Measurements from ENCODE around the gene MRAP2. TPM values are rescaled to one million over a fixed set of nuclear protein-coding genes. Genes with fewer than 3 reads are reported as not detected.
"Not testable (repeated sequence)": the region's sequence is repeated elsewhere in the genome, so short reads cannot be mapped to it uniquely, and the experiment has no call there.

MRAP2 gene
- total and polyA plus RNA-seq, 2 donors, result 0.92 to 5.6 TPM

DNA sequence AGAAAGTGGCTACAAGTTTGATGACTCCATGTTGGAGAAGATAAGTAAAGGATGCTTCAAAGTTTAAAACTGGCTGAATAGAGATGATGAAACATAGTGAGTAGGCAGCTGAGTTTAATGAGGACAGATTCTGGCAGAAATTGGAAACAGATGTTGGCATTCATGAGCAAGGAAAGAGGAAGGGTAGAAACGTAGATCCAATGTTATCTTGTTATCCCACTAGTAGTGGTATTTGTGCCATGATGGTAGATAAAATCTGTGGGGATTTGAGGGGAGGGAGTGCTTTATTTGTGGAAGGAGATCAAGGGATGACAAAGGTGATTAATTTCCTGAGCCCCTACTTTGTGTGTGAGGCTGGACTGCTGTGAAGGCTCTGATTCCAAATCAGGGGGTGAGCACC is 69.5 kb downstream of the MRAP2 start:
- 9% methylated on average over 1 of the region's 1 CpG for WGBS
- Histone ChIP-seq H3K36me3 (ENCODE audit: insufficient read depth) (no peaks in the 10 kb centered on the region), H3K4me3 (ENCODE audit: low read depth, low read length) (no peak overlapping the region), H3K27ac (ENCODE audit: low read depth) (no peak overlapping the region), H3K4me1 (ENCODE audit: insufficient read depth) (no peaks in the 10 kb centered on the region)
- no peak for DNase-seq (ENCODE audit: extremely low spot score)

DNA sequence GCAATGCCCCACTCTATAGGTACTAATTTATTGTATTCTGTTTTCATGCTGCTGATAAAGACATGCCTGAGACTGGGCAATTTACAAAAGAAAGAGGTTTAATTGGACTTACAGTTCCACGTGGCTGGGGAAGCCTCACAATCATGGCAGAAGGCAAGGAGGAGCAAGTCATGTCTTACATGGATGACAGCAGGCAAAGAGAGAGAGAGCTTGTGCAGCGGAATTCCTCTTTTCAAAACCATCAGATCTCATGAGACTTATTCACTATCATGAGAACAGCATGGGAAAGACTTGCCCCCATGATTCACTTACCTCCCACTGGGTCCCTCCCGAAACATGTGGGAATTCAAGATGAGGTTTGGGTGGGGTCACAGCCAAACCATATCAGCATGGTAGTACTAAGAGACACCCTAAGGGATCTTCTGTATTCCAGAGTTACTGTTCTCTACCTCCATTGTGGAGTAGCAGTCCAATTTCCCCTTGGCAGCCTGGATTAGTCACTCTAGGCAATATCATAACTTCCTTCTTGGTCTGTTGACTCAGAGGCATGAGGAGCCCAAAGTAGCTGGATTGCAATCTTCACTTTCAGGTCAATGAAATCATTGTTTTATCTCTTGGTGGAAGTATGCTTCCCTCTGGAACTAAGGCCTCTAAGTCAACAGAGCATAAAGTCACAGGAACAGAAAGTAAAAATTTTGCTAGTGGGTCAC is 71.8 kb downstream of the MRAP2 start:
- 81% methylated on average over 3 of the region's 3 CpGs for WGBS
- DNase-seq (ENCODE audit: extremely low spot score); H3K36me3 ChIP-seq (ENCODE audit: insufficient read depth): not testable (repeated sequence)

DNA sequence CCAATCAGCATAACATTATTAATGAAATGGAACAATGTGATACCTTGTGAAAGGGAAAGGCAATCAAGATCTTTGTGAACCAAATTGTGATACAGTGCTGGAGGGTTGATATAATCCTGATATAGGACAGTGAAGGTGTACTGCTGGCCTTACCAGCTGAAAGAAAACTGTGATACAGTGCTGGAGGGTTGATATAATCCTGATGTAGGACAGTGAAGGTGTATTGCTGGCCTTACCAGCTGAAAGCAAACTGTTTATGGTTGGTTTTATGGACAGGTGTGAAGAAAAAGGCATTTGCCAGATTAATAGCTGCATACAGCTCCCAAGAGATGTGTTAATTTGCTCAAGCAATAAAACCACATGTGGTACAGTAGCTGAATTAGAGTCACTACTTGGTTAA is 73.9 kb downstream of the MRAP2 start:
- Histone ChIP-seq H3K4me1 (ENCODE audit: insufficient read depth) (no peaks in the 10 kb centered on the region), H3K36me3 (ENCODE audit: insufficient read depth) (no peaks in the 10 kb centered on the region), H3K27ac (ENCODE audit: low read depth) (no peak overlapping the region), H3K4me3 (ENCODE audit: low read depth, low read length) (no peak overlapping the region)
- no peak for DNase-seq (ENCODE audit: extremely low spot score)

More for the DNA sequence above, 71.8 kb downstream of the MRAP2 start:
- H3K27ac ChIP-seq (ENCODE audit: low read depth); H3K4me3 ChIP-seq (ENCODE audit: low read depth, low read length); H3K4me1 ChIP-seq (ENCODE audit: insufficient read depth): not testable (repeated sequence)

DNA sequence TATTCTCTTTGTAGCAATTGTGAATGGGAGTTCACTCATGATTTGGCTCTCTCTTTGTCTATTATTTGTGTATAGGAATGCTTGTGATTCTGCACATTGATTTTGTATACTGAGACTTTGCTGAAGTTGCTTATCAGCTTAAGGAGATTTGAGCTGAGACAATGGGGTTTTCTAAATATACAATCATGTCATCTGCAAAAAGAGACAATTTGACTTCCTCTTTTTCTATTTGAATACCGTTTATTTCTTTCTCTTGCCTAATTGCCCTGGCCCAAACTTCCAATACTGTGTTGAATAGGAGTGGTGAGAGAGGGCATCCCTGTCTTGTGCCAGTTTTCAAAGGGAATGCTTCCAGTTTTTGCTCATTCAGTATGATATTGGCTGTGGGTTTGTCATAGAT is 77.8 kb downstream of the MRAP2 start:
- not testable (repeated sequence) for H3K4me3 ChIP-seq (ENCODE audit: low read depth, low read length); DNase-seq (ENCODE audit: extremely low spot score); H3K27ac ChIP-seq (ENCODE audit: low read depth); H3K4me1 ChIP-seq (ENCODE audit: insufficient read depth); H3K36me3 ChIP-seq (ENCODE audit: insufficient read depth)
- WGBS, result 77% methylated on average over 1 of the region's 1 CpG

DNA sequence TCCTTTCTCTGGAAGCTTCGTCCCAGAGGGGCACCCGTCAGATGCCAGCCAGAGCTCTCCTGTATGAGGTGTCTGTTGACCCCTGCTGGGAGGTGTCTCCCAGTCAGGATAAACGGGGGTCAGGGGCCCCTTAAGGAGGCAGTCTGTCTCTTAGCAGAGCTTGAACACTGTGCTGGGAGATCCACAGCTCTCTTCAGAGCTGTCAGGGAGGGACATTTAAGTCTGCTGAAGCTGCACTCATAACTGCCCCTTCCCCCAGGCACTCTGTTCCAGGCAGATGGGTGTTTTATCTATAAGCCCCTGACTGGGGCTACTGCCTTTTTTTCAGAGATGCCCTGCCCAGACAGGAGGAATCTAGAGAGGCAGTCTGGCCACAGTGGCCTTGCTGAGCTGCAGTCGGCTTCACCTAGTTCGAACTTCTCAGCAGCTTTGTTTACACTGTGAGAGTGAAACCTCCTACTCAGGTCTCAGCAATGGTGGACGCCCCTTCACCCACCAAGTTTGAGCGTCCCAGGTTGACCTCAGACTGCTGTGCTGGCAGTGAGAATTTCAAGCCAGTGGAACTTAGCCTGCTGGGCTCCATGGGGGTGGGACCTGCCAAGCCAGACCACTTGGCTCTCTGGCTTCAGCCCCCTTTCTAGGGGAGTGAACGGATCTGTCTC is 81.5 kb downstream of the MRAP2 start:
- H3K4me1 ChIP-seq (ENCODE audit: insufficient read depth); DNase-seq (ENCODE audit: extremely low spot score); H3K36me3 ChIP-seq (ENCODE audit: insufficient read depth); H3K4me3 ChIP-seq (ENCODE audit: low read depth, low read length); H3K27ac ChIP-seq (ENCODE audit: low read depth): not testable (repeated sequence)
- WGBS, result 85% methylated on average over 8 of the region's 8 CpGs

DNA sequence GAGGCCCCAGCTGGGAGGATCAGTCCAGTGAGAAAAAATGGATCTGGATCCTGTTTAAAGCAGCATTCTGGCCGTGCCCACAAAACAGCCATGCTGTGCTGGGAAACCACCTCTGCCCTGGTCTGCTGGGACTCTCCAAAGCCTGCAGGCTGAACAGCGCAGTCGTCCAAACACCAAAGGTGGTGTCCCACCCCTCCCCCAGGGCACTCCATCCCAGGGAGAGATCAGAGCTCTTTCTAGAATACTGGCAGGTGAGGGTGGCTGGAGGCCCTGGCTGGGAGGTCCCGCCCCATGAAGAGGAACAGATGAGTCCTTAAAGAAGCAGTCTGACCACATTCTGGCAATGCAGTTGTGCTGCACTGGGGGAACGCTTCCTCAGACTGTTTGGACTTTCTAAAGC is 84.6 kb downstream of the MRAP2 start:
- 80% methylated on average over 5 of the region's 5 CpGs for WGBS
- no peak for DNase-seq (ENCODE audit: extremely low spot score)
- Histone ChIP-seq H3K27ac (ENCODE audit: low read depth) (no peak overlapping the region), H3K4me3 (ENCODE audit: low read depth, low read length) (no peak overlapping the region), H3K36me3 (ENCODE audit: insufficient read depth) (no peaks in the 10 kb centered on the region), H3K4me1 (ENCODE audit: insufficient read depth) (no peaks in the 10 kb centered on the region)

DNA sequence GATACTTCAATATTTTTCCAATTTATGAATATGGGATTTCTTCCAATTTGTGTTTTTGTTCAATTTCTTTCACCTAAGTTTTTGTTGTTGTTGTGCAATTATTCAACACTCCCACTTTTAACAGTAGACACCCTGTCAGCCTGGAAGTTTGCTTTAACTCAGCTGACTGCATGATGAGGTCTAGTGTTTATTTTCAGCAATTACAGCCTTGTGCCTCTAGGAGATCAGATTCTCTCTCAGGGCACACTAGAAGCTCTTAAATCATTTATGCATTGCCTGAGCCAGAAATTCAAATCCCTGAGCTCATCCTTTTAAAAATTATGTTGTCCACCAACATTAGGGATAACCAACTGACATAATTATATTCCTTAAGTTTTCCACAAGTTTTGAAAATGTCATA is 85.7 kb downstream of the MRAP2 start:
- no peaks in the 10 kb centered on the region for H3K36me3 ChIP-seq (ENCODE audit: insufficient read depth)
- no peaks in the 10 kb centered on the region for H3K4me1 ChIP-seq (ENCODE audit: insufficient read depth)
- H3K27ac ChIP-seq (ENCODE audit: low read depth), result no peak overlapping the region
- DNase-seq (ENCODE audit: extremely low spot score), result no peak
- H3K4me3 ChIP-seq (ENCODE audit: low read depth, low read length), result no peak overlapping the region

DNA sequence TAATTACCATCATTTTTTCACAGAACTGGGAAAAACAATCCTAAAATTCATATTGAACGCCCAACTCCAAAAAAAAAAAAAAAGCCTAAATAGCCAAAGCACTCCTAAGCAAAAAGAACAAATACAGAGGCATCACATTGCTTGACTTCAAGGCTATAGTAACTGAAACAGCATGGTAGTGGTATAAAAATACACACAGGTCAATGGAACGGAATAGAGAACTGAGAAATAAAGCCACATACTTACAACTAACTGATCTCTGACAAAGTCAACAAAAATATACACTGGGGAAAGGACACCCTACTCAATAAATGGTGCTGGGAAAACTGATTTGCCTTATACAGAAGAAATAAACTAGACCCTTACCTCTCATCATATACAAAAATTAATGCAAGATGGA is 89.6 kb downstream of the MRAP2 start:
- Histone ChIP-seq H3K4me3 (ENCODE audit: low read depth, low read length) (no peak overlapping the region), H3K4me1 (ENCODE audit: insufficient read depth) (no peaks in the 10 kb centered on the region), H3K27ac (ENCODE audit: low read depth) (no peak overlapping the region), H3K36me3 (ENCODE audit: insufficient read depth) (no peaks in the 10 kb centered on the region)
- no peak for DNase-seq (ENCODE audit: extremely low spot score)
- 95% methylated on average over 2 of the region's 2 CpGs for WGBS

DNA sequence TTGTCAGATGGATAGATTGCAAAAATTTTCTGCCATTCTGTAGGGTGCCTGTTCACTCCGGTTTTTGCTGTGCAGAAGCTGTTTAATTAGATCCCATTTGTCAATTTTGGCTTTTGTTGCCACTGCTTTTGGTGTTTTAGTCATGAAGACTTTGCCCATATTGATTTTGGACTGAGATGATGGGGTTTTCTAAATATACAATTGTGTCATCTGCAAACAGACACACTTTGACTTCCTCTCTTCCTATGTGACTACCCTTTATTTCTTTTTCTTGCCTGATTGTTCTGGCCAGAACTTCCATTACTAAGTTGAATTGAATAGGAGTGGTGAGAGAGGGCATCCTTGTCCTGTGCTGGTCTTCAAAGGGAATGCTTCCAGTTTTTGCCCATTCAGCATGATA is 96.0 kb downstream of the MRAP2 start:
- not testable (repeated sequence) for DNase-seq (ENCODE audit: extremely low spot score); H3K36me3 ChIP-seq (ENCODE audit: insufficient read depth); H3K4me3 ChIP-seq (ENCODE audit: low read depth, low read length); H3K4me1 ChIP-seq (ENCODE audit: insufficient read depth); H3K27ac ChIP-seq (ENCODE audit: low read depth)
- WGBS, result 95% methylated on average over 1 of the region's 1 CpG

DNA sequence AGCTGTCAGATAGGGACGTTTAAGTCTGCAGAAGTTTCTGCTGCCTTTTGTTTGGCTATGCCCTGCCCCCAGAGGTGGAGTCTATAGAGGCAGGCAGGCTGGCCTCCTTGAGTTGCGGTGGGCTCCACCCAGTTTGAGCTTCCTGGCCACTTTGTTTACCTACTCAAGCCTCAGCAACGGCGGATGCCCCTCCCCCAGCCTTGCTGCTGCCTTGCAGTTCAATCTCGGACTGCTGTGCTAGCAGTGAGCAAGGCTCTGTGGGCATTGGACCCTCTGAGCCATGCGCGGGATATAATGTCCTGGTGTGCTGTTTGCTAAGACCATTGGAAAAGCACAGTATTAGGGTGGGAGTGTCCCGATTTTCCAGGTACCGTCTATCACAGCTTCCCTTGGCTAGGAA is 99.8 kb downstream of the MRAP2 start:
- H3K36me3 ChIP-seq (ENCODE audit: insufficient read depth); H3K27ac ChIP-seq (ENCODE audit: low read depth); H3K4me3 ChIP-seq (ENCODE audit: low read depth, low read length); H3K4me1 ChIP-seq (ENCODE audit: insufficient read depth); DNase-seq (ENCODE audit: extremely low spot score): not testable (repeated sequence)
- 91% methylated on average over 9 of the region's 9 CpGs for WGBS

DNA sequence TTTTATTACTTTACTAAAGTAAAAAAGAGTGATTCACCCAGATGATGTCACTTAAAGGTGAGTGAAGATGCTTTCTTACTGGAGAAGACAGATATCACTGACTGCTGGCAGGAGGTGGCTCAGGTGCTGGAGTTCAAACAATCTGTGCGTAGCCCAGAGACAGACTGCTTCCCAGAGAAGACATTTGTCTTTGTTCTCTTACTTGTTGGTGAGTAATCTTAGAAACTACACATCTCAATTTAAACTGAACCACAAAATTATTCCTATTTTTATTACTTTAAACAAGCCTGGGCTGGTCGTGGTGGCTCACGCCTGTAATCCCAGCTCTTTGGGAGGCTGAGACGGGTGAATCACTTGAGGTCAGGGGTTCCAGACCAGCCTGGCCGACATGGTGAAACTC is 101.7 kb downstream of the MRAP2 start:
- 94% methylated on average over 5 of the region's 5 CpGs for WGBS

DNA sequence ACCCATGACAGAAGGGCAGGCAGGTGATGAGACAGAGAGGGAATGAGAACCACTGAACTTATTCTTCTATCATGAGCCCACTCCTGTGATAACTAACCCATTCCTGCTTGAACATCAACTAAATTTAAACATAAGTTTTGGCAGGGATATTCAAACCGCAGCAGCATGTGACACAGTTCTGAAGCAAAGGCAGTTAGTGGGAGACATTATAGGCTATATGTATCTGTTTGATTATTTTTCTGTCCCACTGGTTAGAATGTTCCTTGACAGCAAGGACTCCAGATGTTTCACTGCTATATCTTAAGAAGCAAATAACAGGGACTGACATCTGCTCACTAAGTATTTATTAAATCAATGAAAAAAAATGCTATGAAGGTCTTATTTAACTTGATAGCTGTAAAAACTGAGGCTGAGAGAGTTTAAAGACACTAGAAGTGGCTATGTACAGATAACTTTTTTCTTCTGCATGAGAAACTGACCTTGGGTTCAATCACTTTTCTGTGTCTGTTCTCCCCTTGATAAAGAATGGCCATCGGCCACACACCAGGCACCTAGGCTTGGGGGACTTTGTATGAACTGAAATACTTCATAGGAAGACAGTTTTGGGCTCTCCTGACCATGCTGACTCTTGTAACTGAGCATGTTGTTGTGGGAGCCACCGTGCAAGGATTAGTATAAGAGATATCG is 102.9 kb downstream of the MRAP2 start:
- Histone ChIP-seq H3K36me3 (ENCODE audit: insufficient read depth) (no peaks in the 10 kb centered on the region), H3K4me1 (ENCODE audit: insufficient read depth) (no peaks in the 10 kb centered on the region), H3K4me3 (ENCODE audit: low read depth, low read length) (no peak overlapping the region), H3K27ac (ENCODE audit: low read depth) (no peak overlapping the region)
- no peak for DNase-seq (ENCODE audit: extremely low spot score)
- WGBS, result 84% methylated on average over 4 of the region's 4 CpGs

More for the DNA sequence above, 101.7 kb downstream of the MRAP2 start:
- Histone ChIP-seq H3K36me3 (ENCODE audit: insufficient read depth) (no peaks in the 10 kb centered on the region), H3K4me3 (ENCODE audit: low read depth, low read length) (no peak overlapping the region), H3K4me1 (ENCODE audit: insufficient read depth) (no peaks in the 10 kb centered on the region), H3K27ac (ENCODE audit: low read depth) (no peak overlapping the region)
- no peak for DNase-seq (ENCODE audit: extremely low spot score)

DNA sequence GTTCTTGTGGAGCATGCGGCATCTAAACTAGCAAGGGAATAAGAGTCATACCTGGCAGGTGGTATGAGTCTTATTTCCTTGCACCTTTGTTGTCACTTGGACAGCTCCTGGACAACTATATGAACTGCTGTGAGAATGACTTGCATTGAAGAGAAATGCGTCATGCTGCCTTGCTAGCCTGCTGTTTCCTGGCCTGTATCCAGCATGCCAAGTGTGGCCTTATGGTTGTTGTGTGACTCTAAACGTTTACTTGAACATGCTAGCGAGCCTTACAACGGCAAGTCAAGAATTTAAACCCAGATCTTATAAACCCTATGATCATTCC is 103.4 kb downstream of the MRAP2 start:
- Histone ChIP-seq H3K4me1 (ENCODE audit: insufficient read depth) (no peaks in the 10 kb centered on the region), H3K27ac (ENCODE audit: low read depth) (no peak overlapping the region), H3K36me3 (ENCODE audit: insufficient read depth) (no peaks in the 10 kb centered on the region), H3K4me3 (ENCODE audit: low read depth, low read length) (no peak overlapping the region)
- 59% methylated on average over 5 of the region's 5 CpGs for WGBS
- no peak for DNase-seq (ENCODE audit: extremely low spot score)

DNA sequence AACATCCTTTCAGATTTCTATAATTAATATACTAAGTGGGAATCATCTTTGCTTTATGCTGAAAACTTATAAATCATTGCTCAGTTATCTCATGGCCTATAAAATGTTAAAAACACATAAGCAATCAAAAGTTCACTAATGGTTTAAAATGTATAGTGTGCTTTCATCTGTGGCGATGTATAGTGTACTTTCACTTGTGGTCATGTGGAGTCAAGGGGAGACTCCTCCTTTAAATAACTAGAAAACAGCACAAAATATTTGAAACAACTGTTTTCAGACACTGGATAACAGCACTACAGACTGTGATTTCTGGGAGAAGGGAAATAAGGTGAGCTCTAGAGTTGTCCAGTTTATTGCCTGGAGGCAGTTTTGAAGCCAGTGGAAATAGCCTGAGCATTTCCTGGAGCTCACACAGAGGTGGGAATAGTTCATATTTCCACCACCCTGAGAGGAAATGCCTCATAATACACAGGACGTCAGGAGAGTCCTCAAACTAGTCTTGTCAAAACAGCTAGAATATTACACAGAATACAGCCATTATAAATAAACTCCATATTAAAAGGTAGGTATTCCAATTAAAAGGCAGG is 104.5 kb downstream of the MRAP2 start:
- no peaks in the 10 kb centered on the region for H3K4me1 ChIP-seq (ENCODE audit: insufficient read depth)
- no peaks in the 10 kb centered on the region for H3K36me3 ChIP-seq (ENCODE audit: insufficient read depth)
- DNase-seq (ENCODE audit: extremely low spot score), result no peak
- 71% methylated on average over 2 of the region's 2 CpGs for WGBS
- H3K27ac ChIP-seq (ENCODE audit: low read depth), result no peak overlapping the region
- H3K4me3 ChIP-seq (ENCODE audit: low read depth, low read length), result no peak overlapping the region
